Erythroblast (primary cell): Measurements from ENCODE around the gene KCND3.

Source experiments
- DNase-seq, 2 experiments: peaks; one replicate each; lab custom pipeline; 2025; lab: John Stamatoyannopoulos, UW
- GATA1 ChIP-seq: IDR thresholded peaks from 2 replicates; pipeline ENCODE4 v1.6.1; 2011; ENCODE audit warnings: low read depth, mild to moderate bottlenecking, control low read depth, low read length, moderate library complexity
- POLR2A ChIP-seq: IDR thresholded peaks from 2 replicates; pipeline ENCODE4 v1.6.1; 2011; ENCODE audit warnings: mild to moderate bottlenecking, low read length

The KCND3 gene

DNA sequence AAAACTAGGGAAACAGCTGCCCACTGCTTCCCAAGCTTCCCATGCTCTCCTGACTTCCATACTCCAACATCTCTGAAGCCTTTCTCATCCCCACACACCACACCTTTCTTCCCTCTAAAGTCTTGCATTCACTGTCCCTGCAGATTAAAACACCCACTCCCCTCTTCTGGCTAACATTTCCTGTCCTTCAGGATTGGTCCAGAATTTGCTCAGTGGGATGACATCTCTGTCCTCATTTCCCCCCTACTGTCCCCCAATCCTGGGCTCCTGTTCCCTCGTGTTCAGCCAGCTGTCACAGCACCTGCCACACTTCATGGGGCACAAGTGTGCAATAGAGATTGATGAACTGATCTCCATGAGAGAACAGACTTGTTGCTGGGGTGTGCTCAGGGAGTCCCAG, 82.7 kb downstream of the KCND3 start:
- TF ChIP-seq GATA1 (no peak), POLR2A (no peak)
- DNase-seq, result no peak

DNA sequence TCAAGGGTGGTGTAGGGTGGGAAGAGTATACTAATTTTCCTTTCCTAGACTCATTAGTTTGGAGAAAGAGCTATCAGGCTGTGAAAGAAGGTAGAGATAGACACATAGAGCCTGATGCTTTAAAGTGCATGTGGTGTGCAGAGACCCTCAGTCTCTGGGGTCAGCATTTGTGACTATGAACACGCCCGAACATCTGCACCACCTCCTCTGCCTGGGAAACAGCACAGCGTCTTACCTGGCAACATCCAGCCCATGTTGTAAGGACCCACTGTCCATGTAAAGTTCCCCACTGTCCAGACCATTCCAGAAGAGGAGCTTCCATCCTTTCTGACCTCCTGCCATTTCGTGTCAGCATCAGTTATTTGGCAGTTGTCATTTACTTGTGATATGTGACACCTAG, 83.4 kb downstream of the KCND3 start:
- TF ChIP-seq GATA1 (no peak), POLR2A (no peak)
- no peak for DNase-seq

DNA sequence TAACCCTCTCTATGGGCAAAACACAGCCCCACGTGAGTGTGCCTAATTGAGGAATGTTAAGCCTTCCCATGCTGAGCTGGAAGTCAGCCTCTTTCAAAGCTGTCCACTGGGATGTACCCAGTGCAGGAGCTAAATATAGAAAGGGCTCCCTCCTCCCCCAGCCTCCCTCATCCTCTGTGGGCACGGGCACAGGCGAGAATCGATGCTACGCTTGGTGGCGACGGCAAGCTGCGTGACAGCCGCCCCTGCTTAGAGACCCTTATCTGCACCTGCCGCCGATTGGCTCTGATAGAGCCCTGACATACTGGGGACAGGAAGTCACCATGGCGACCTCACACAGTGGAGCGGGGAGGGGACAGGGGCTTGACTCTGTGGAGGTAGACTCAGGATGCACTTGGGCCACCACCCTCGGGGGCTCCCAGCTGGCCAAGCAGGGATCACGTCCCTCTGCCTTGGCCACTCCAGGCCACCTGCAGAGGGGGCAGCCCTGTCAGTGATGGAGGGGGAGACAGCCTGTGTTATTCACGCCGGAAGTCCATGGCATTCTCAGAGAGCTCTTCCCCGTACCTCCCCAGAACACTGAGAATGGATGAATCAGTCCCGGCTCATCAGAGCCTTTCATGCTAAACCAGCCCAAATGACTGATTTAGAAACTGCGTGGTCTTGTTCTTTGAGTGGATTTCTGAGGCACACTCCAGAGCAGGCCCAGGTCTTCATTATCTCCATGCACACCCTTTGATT, 84.8 kb downstream of the KCND3 start:
- DNase-seq, result no peak
- TF ChIP-seq POLR2A (no peak), GATA1 (no peak)

DNA sequence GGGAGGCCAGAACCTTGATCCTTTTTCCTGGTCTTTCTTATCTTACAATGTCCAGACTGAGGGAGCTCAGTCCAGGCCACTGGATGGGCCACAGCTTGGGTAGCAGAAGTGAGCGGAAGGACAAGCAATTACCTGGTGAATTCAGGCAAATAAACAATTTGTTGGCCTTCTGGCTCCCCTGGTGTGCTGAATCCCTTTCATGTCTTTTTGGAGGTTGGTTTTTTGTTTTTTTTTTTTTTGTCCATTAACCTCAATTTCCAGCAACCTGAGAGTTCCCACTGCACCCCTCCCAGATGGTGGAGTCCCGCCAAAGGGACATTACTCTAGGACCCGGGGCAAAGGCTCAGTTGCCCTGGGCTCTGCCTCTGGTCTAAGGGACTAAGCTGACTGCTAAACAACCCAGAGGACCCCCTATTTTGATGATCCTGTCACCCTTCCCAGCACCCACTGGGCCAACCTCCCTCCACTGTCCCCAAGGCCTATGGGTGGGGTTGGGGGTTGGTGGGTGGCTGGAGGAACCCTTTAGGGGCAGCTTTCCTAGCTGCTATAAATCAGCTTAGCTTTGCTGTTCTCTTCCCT, 85.5 kb downstream of the KCND3 start:
- no peak for TF ChIP-seq GATA1
- TF ChIP-seq POLR2A, result no peak
- DNase-seq, result no peak

DNA sequence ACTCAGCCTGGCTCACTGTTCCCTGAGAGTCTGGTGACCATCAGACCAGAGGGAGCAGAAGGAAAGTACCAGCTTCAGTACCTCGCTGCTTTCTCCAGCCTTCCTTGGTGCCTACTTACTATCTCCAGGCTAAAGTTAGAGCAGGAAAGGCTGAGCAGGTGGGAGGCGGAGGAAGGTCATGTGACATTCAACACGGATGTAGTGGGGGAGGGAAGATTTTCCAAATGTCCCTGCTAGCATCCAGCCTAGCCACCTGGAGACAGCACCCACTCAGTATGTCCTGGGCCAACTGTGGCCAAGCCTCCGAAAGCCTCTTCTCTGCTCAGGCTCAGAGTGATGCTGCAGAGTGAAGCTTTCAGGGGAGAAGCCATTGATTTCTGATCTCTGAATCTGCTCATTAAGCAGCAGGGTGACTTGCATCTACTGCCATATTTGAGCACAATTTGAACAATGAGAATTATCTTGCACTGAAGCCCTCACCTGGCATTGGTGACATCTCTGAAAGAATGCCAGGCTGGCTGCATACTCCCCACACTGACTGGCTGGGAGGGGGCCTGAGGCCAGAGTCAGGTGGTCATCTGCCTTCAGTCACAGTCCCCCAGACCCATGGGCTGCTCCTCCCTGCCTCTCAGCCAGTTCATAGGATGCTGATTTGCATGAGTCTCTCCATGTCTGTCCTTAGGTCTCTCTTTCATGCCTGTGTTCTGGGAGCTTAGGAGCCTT, 86.2 kb downstream of the KCND3 start:
- DNase-seq, result no peak
- no peak for TF ChIP-seq POLR2A
- no peak for TF ChIP-seq GATA1

DNA sequence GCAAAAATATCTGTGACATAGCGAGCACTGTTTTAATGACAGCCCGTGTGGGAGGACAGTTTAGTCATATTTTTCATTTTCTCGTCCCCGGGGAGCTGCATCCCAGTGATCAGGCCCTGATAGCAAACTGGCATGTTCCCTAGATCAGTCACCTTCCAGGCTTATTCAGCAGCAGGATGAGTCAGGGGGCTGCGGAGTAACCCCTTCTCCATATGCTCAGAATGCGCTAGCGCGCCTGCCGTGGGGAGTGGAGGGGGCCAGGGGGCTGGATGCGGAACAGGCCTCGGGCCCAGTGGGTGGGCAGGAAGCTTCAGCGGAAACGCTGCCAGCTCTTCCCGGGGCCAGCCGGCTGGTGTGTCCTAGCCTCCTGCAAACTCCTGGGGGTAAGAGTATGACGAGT, 94.0 kb downstream of the KCND3 start:
- no peak for DNase-seq

DNA sequence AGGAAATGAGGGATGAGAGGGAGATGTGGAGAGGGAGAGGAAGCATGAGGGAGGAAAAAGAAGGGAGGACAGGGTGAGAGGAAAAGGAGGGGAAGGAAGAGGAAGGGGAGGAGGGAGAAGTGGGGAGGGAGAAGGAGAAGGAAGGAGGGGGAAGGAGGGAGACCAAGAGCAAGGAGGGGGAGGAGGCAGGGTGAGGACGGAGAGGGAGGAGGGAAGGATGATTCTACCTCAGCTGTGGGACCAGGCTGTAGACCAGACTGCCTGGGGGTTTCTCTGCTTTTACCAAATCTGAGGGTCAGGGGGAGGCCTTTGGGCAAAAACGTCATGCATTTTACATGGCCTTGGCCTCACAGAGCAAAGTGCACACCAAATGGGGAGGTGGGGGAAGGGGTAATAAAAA, 94.5 kb downstream of the KCND3 start:
- DNase-seq, result no peak
- TF ChIP-seq GATA1, result no peak
- no peak for TF ChIP-seq POLR2A

More for the DNA sequence above, 94.0 kb downstream of the KCND3 start:
- TF ChIP-seq POLR2A, result no peak
- TF ChIP-seq GATA1, result no peak

DNA sequence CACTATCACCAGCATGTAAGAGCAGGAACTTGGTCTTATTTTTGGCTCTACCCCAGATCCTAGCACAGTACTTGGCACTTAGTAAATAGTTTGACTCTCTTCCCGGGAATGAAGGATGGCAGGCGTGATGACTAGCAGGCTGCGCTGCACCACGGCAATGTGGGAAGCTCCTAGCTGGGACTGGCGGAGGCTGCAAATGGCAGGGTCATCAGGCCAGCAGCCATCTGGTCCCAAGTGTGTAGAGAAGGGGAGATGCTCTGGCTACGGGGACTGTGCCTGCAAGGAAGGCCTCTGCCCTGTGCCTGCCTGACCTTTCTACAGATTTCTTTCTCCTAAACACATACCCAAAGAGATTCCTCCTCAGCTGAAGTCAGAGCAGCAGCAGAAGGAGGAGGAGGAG, 95.0 kb downstream of the KCND3 start:
- DNase-seq, result no peak
- no peak for TF ChIP-seq GATA1
- TF ChIP-seq POLR2A, result no peak

DNA sequence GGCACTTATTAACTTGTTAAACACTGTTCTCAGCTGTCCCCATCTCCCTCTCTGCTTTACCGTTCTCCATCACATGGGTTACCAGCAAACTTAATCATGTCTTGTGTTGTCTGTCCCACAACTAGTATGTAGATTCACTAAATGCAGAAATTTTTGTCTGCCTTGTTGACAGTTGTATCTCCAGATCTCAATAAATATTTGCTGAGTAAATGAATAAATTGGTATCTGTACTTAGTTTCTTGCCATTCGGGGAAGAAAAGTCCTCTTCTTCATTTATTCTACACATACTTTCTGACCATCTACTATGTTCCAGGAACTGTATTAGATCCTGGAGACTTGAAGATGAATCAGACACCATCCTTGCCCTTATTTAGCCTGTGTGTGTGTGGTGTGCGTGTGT, 97.9 kb downstream of the KCND3 start:
- TF ChIP-seq GATA1 (no peak), POLR2A (no peak)
- DNase-seq, result no peak

DNA sequence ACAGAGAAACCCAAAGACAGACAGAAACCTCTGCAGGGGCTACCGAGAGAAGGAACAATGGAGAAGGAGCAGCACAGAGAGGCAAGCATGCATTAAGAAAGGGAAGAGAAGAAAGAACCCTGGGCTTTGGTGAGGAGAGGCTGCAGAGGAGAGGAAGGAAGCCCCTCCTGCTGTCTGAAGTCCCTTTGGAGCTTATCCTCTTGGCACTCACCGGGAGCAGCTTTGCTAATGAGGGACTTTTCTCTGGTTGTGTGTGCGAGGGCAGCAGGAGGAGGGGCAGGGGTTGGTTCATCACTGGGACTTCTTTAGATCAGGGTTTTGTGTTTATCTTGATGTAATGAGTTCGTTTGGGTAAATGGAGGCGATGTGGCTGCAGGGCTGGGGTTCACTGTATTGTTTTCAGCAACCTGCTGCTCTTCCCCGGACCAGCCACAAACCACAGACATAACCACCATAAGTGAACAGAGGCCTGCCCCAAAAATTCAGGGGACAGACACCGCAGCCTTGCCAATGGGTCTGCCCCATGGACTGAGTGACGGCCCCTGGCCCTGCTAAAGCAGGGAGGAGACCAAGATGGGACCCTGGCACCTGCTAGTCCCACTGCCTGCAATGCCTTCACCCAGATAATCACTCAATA, 100.6 kb downstream of the KCND3 start:
- TF ChIP-seq GATA1 (no peak), POLR2A (no peak)
- no peak for DNase-seq

DNA sequence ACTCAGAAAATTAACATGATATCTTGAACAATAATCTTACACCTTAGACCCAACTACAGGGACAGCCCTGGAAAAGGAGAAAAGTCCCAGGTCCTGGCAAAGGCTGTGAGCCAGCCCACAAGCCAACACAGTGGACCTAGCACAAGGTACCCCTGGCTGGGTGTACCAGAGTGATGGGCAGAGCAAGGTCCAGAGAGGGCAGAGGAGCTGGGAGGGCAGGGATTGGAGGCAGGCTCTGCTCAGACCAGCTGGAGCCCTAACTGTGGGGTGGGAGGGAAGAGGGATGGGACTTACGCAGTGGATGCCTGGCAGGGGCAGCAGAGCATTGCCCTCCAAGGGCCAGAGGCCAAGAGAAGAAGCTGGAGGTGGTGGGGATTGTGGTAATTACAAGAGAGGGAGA, 101.6 kb downstream of the KCND3 start:
- no peak for DNase-seq
- TF ChIP-seq GATA1, result no peak
- TF ChIP-seq POLR2A, result no peak

DNA sequence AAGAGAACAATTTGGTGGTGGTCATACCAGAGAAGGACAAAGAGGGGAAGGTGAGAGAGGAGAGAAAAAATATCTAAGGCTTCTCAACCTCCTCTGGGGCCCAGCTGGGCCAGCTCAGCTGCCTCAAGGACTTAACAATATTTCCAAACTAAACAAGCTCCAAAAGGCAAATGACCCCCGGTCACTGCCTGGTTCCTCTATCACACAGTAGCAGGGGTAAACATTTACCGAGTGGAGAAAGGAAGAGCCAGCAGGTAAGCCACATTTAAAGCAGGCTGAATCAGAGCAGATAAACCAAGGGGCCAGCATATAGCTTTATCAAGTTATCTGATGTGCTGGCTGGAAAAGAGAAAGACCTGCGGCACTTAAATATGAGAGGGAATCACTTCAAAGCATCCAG, 102.1 kb downstream of the KCND3 start:
- no peak for TF ChIP-seq GATA1
- TF ChIP-seq POLR2A, result no peak
- DNase-seq, result no peak

DNA sequence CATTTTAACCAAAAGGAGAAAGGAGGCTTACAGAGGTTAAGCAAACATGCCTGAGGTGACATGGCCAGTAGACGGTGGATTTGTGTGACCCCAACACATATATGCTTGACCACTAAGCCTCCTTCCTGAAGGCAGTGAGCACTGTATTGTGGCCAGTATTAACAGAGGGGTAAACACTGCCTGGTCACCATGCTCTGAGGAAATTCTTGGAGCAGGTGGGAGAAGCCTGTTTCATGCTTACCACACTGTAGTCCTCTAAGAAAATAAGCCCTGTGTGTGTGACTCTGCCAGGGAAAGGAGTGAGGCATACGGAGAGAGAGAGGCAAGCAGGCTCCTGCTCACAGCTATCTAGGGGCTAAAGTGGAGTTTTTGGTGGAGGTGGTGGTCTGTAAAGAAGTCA, 102.7 kb downstream of the KCND3 start:
- no peak for DNase-seq
- no peak for TF ChIP-seq POLR2A
- no peak for TF ChIP-seq GATA1
